PC-9 (cell line): Measurements from ENCODE around the gene STK26.

Experiments
- EZH2 ChIP-seq: fragments of 200-600 bp; sonication (generic); IDR thresholded peaks from 2 replicates; pipeline ENCODE4 v1.8.0; 2017; ENCODE audit warnings: antibody characterized with exemption, low read depth
- TF ChIP-seq, protein P1 (sequence below): fragments of 200-600 bp; sonication (generic); conservative IDR thresholded peaks from 2 replicates; pipeline ENCODE4 v1.6.1; 2017; ENCODE audit warnings: mixed run types, antibody characterized with exemption, mild to moderate bottlenecking, moderate library complexity

DNA sequence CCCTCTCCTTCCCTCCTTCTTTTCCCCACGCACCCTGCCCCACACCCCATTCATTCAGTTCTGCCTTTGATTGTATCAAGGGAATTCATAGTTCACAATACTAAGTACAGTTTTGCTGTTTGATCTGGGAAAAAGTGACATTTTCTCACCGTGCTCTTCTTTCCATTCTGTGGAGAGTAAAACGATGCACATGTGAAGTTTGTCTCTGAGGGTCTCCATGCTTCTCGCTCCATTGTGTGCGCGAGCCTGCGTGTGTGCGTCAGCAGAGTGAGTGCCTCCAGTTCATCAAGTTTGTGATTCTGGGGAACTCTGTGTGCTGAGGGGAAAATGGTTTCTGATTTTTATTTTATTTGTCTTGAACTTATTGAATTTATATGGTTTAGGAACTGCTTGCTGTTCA lies 1.9 kb downstream of the STK26 start:
- TF ChIP-seq EZH2 = no peak
- TF ChIP-seq, protein P1, sequence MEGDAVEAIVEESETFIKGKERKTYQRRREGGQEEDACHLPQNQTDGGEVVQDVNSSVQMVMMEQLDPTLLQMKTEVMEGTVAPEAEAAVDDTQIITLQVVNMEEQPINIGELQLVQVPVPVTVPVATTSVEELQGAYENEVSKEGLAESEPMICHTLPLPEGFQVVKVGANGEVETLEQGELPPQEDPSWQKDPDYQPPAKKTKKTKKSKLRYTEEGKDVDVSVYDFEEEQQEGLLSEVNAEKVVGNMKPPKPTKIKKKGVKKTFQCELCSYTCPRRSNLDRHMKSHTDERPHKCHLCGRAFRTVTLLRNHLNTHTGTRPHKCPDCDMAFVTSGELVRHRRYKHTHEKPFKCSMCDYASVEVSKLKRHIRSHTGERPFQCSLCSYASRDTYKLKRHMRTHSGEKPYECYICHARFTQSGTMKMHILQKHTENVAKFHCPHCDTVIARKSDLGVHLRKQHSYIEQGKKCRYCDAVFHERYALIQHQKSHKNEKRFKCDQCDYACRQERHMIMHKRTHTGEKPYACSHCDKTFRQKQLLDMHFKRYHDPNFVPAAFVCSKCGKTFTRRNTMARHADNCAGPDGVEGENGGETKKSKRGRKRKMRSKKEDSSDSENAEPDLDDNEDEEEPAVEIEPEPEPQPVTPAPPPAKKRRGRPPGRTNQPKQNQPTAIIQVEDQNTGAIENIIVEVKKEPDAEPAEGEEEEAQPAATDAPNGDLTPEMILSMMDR = no peak
